Choroid plexus epithelial cell (primary cell): Measurements from ENCODE around the gene FAM20C.

ENCODE experiments used
- DNase-seq: peaks from one replicate; pipeline ENCODE4 v3.0.0-alpha.2; 2010; ENCODE audit warnings: low read depth
- H3K4me3 ChIP-seq: 2 replicates; pipeline ENCODE4 v1.5.1; 2011; ENCODE audit warnings: low read depth, mild to moderate bottlenecking, control low read depth, low read length, moderate library complexity
- TF ChIP-seq, protein P1 (sequence below): conservative IDR thresholded peaks from 2 replicates; pipeline ENCODE4 v1.5.1; 2011; ENCODE audit warnings: low read depth, mild to moderate bottlenecking, control low read depth, inconsistent platforms, low read length, moderate library complexity

Gene FAM20C

GRCh38 chr7:245574-246295 lies 53.4 kb downstream of the FAM20C start:
- DNase-seq, result no peak
- TF ChIP-seq, protein P1, sequence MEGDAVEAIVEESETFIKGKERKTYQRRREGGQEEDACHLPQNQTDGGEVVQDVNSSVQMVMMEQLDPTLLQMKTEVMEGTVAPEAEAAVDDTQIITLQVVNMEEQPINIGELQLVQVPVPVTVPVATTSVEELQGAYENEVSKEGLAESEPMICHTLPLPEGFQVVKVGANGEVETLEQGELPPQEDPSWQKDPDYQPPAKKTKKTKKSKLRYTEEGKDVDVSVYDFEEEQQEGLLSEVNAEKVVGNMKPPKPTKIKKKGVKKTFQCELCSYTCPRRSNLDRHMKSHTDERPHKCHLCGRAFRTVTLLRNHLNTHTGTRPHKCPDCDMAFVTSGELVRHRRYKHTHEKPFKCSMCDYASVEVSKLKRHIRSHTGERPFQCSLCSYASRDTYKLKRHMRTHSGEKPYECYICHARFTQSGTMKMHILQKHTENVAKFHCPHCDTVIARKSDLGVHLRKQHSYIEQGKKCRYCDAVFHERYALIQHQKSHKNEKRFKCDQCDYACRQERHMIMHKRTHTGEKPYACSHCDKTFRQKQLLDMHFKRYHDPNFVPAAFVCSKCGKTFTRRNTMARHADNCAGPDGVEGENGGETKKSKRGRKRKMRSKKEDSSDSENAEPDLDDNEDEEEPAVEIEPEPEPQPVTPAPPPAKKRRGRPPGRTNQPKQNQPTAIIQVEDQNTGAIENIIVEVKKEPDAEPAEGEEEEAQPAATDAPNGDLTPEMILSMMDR, result no peak

GRCh38 chr7:246451-246850 lies 54.1 kb downstream of the FAM20C start:
- no peak overlapping the region for H3K4me3 ChIP-seq
- TF ChIP-seq, protein P1, result no peak
- no peak for DNase-seq

More at GRCh38 chr7:245574-246295, 53.4 kb downstream of the FAM20C start:
- H3K4me3 ChIP-seq, result no peak overlapping the region

DNA sequence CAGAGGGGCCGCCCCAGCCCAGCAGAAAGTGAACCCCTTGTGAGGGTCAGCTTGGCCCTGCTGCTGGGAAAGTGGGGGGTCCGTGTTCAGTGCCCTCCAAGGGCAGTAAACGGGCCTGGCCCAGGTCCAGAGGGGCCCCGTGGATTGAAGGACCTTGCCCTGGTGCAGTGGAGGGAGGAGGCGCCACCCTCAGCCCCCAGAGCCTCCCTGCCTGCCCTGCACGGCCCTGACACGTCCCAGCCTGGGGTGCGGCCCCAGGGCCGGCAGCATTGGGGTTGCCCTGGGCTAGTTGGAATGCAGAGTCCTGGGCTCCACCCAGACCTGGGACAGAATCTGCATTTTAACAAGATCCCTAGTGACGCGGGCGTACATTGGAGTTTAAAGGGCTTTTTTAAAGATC lies 54.8 kb downstream of the FAM20C start:
- no peak for DNase-seq
- TF ChIP-seq, protein P1, result no peak
- H3K4me3 ChIP-seq, result no peak overlapping the region

GRCh38 chr7:247636-248035 lies 55.3 kb downstream of the FAM20C start:
- no peak overlapping the region for H3K4me3 ChIP-seq
- DNase-seq, result no peak
- TF ChIP-seq, protein P1, result no peak

GRCh38 chr7:248732-249435 lies 56.5 kb downstream of the FAM20C start:
- no peak overlapping the region for H3K4me3 ChIP-seq
- DNase-seq, result no peak
- TF ChIP-seq, protein P1, result no peak

GRCh38 chr7:249989-250388 lies 57.6 kb downstream of the FAM20C start:
- TF ChIP-seq, protein P1, result no peak
- DNase-seq, result no peak
- no peak overlapping the region for H3K4me3 ChIP-seq

- no peak overlapping the region for H3K4me3 ChIP-seq
- TF ChIP-seq, protein P1, result no peak
- no peak for DNase-seq
Observed at GRCh38 chr7:250523-250922, 58.2 kb downstream of the FAM20C start.
